ENCODE measurements around the gene RPRML.

The RPRML gene

GRCh38 chr17:46943501-46944393 lies 35.3 kb downstream of the RPRML start:
- no peak for DNase-seq

- no peak for DNase-seq
Measured at GRCh38 chr17:46943218-46943500, 35.9 kb downstream of the RPRML start.

GRCh38 chr17:46942441-46943217 lies 36.4 kb downstream of the RPRML start:
- peak; percentile 20 for DNase-seq

- peak; percentile 44 for DNase-seq
Measured at GRCh38 chr17:46940692-46941404, 38.2 kb downstream of the RPRML start.

GRCh38 chr17:46935658-46936266 lies 43.3 kb downstream of the RPRML start:
- no peak for DNase-seq

GRCh38 chr17:46931596-46931995 lies 47.5 kb downstream of the RPRML start:
- DNase-seq: no peak

GRCh38 chr17:46930051-46930450 lies 49.0 kb downstream of the RPRML start:
- DNase-seq: no peak

GRCh38 chr17:46929413-46929812 lies 49.6 kb downstream of the RPRML start:
- no peak for DNase-seq

GRCh38 chr17:46928467-46929261 lies 50.4 kb downstream of the RPRML start:
- DNase-seq: no peak
